ENCODE results near the gene OPALIN. TPM values are rescaled to one million over a fixed set of nuclear protein-coding genes. Genes with fewer than 3 reads are reported as not detected.

OPALIN gene
- total RNA-seq, 1 donor from 2014 or later = not detected

DNA sequence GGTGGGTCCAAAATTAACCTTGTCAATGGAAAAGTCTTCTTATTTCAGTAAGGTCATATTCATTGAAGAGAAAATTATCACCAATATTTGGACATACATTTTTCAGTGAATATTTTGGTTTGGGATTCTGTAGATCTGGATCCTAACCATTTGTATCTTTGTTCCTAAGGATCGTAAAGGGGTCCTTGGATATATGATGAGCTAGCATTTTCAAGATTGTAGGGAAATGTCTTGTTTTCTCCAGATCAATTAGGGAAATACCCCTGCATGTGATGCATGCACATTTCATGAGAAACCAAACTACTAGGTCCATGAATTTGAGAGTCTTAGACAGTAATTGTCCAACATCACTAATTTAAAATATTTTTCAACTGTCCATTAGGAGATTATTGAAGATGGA is 36.5 kb downstream of the OPALIN start:
- H3K4me3 ChIP-seq (ENCODE audit: low read depth, low read length) = no peak overlapping the region
- no peaks in the 10 kb centered on the region for H3K36me3 ChIP-seq (ENCODE audit: control insufficient read depth, insufficient read depth, low read length)
- no peaks in the 10 kb centered on the region for H3K27me3 ChIP-seq (ENCODE audit: control insufficient read depth, insufficient read depth, low read length)
- DNase-seq (ENCODE audit: low read depth) = no peak
- no peak for TF ChIP-seq CTCF (IDR thresholded peaks at IDR 0.05; ENCODE audit: insufficient read depth, low read length, poor library complexity, severe bottlenecking)

GRCh38 chr10:96321822-96322221 is 37.0 kb downstream of the OPALIN start:
- Histone ChIP-seq H3K36me3 (ENCODE audit: control insufficient read depth, insufficient read depth, low read length) (no peaks in the 10 kb centered on the region), H3K27me3 (ENCODE audit: control insufficient read depth, insufficient read depth, low read length) (no peaks in the 10 kb centered on the region), H3K4me3 (ENCODE audit: low read depth, low read length) (no peak overlapping the region)
- peak; percentile 11 for TF ChIP-seq CTCF (IDR thresholded peaks at IDR 0.05; ENCODE audit: insufficient read depth, low read length, poor library complexity, severe bottlenecking)
- DNase-seq (ENCODE audit: low read depth) = no peak

GRCh38 chr10:96319754-96320474 is 38.9 kb downstream of the OPALIN start:
- TF ChIP-seq CTCF (IDR thresholded peaks at IDR 0.05; ENCODE audit: insufficient read depth, low read length, poor library complexity, severe bottlenecking) = no peak
- DNase-seq (ENCODE audit: low read depth) = no peak
- Histone ChIP-seq H3K27me3 (ENCODE audit: control insufficient read depth, insufficient read depth, low read length) (no peaks in the 10 kb centered on the region), H3K4me3 (ENCODE audit: low read depth, low read length) (no peak overlapping the region), H3K36me3 (ENCODE audit: control insufficient read depth, insufficient read depth, low read length) (no peaks in the 10 kb centered on the region)

DNA sequence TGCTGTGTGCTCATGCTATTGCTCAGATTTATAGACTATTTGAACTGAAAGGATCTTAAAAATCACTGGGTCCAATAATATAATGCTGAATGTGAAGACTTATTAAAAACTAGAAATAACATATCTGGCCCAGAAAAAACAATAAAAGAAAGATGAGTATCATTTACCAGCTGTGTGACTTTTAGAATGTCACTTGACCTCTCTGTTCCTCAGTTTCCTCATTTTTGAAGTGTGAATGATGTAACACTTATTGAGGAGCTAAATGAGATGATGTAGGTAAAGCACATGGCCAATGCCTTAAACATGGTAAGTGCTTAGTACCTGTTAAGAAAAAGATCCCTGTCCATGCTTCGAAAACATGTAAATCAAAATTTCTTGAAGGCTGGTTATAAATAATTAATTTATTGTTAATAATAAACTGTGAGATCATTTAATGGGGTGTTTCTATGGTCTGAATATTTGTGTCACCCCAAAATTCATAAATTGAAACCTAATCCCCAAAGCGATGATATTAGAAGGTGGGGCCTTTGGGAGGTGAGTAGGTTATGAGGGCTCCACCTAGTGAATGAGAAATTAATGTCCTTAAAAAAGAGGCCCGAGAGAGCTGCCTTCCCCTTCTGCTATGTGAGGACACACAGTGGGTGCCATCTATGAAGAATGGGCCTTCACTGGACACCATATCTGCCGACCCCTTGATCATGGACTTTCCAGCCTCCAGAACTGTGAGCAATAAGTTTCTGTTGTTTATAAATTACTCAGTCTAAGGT is 41.6 kb downstream of the OPALIN start:
- Histone ChIP-seq H3K36me3 (ENCODE audit: control insufficient read depth, insufficient read depth, low read length) (no peaks in the 10 kb centered on the region), H3K4me3 (ENCODE audit: low read depth, low read length) (no peak overlapping the region), H3K27me3 (ENCODE audit: control insufficient read depth, insufficient read depth, low read length) (no peaks in the 10 kb centered on the region)
- no peak for DNase-seq (ENCODE audit: low read depth)
- no peak for TF ChIP-seq CTCF (IDR thresholded peaks at IDR 0.05; ENCODE audit: insufficient read depth, low read length, poor library complexity, severe bottlenecking)

DNA sequence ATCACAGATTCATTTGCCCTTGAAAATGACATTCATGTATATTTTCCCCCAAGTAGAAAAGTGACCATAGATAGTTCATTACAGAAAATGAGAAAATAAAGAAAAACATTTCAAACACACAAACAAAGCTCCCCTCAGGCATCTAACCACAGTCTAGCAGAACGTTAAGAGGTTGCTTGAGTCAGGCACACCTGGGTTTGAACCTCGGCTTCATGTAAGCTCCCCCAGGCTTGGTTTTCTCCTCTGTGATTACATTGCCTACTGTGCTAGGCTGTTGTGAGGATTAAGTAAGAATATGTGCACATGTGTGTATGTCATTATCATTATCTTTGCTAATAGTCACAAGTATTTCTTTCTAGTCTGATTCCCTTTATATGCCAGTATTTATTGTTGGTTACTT is 45.5 kb downstream of the OPALIN start:
- no peaks in the 10 kb centered on the region for H3K27me3 ChIP-seq (ENCODE audit: control insufficient read depth, insufficient read depth, low read length)
- no peak for TF ChIP-seq CTCF (IDR thresholded peaks at IDR 0.05; ENCODE audit: insufficient read depth, low read length, poor library complexity, severe bottlenecking)
- H3K4me3 ChIP-seq (ENCODE audit: low read depth, low read length) = no peak overlapping the region
- no peaks in the 10 kb centered on the region for H3K36me3 ChIP-seq (ENCODE audit: control insufficient read depth, insufficient read depth, low read length)
- DNase-seq (ENCODE audit: low read depth) = no peak

All from kidney epithelial cell (primary cell).